ENCODE results near the gene MAST4.

GRCh38 chr5:66871651-66872050 lies 275.5 kb downstream of the MAST4 start:
- TF ChIP-seq EZH2 (IDR thresholded peaks at IDR 0.05; ENCODE audit: insufficient read depth, poor library complexity, severe bottlenecking) (no peak), EZH2phosphoT487 (IDR thresholded peaks at IDR 0.05; ENCODE audit: insufficient read depth, low read depth) (no peak)
